Naive thymus-derived CD8-positive, alpha-beta T cell (primary cell): ENCODE data around the gene SERTM2. TPM values are rescaled to one million over a fixed set of nuclear protein-coding genes. Genes with fewer than 3 reads are reported as not detected.

Experiments
- ATAC-seq, 2 donors: fragments of 150-1000 bp; cut with Tn5 transposase in 1 of 2; sonication (Bioruptor Pico), chemical (Tn5 transposase) in 1 of 2; 1 replicate in 1 of 2; 2 replicates in 1 of 2; pipeline ENCODE4 v1.10.0; 2021; ENCODE audit warnings: mild to moderate bottlenecking in 2 of 2, moderate library complexity in 2 of 2
- POLR2A ChIA-PET: fragments of 350-600 bp; sonication (Branson Sonifier 250); formaldehyde crosslinking; loops from one replicate; lab custom pipeline; 2021; ENCODE audit warnings: antibody characterized with exemption; lab: Charles Lee
- DNase-seq, 10 donors: peaks; one replicate each; pipeline versions ENCODE4 v3.0.0 to v3.0.0-alpha.2; 2020 to 2022
- H3K27ac Mint-ChIP-seq, 10 donors: one replicate each; pipeline ENCODE4 v1.8.0; 2020 to 2022; ENCODE audit warnings: mild to moderate bottlenecking in 10 of 10, mixed read lengths in 10 of 10, moderate library complexity in 4 of 10, inconsistent platforms in 1 of 10
- H3K27me3 Mint-ChIP-seq, 5 donors: one replicate each; pipeline ENCODE4 v1.8.0; 2021 to 2022; ENCODE audit warnings: mixed read lengths in 5 of 5
- H3K36me3 Mint-ChIP-seq, 3 donors: one replicate each; pipeline ENCODE4 v1.8.0; 2020 to 2022; ENCODE audit warnings: mixed read lengths in 3 of 3, mild to moderate bottlenecking in 2 of 3, inconsistent platforms in 1 of 3
- H3K4me1 Mint-ChIP-seq, 4 donors: one replicate each; pipeline ENCODE4 v1.8.0; 2021 to 2022; ENCODE audit warnings: mixed read lengths in 4 of 4
- H3K4me3 Mint-ChIP-seq, 10 donors: one replicate each; pipeline ENCODE4 v1.8.0; 2020 to 2022; ENCODE audit warnings: mild to moderate bottlenecking in 10 of 10, mixed read lengths in 10 of 10, moderate library complexity in 6 of 10, inconsistent platforms in 1 of 10
- H3K9me3 Mint-ChIP-seq, 9 donors: one replicate each; pipeline ENCODE4 v1.8.0; 2020 to 2022; ENCODE audit warnings: mixed read lengths in 9 of 9, mild to moderate bottlenecking in 3 of 9, inconsistent platforms in 1 of 9, moderate library complexity in 1 of 9
- polyA plus RNA-seq, 3 donors: library from polyadenylated mRNA; unstranded; fragments of 300-500 nt; fragmentation: Illumina TruSeq; gene quantifications; one replicate each; pipeline ENCODE4 v1.2.3, GENCODE V29; 2021
- total RNA-seq, 8 experiments: library from RNA in 2 of 8; stranded (reverse) in 2 of 8; gene quantifications; one replicate each; pipeline ENCODE4 v1.2.3 and lab custom pipeline; 2021 to 2026

SERTM2 gene
- total RNA-seq = not detected
- not detected for polyA plus RNA-seq
- total RNA-seq (lab: John Stamatoyannopoulos, UW) = 0 to 0.17 (median 0) reads per million in 6 experiments

GRCh38 chrX:111511477-111511876, at the start of gene SERTM2:
Gene SERTM2 (plus strand): TSS chrX:111511645. CDS start chrX:111518858, 7,213 bp downstream.
- no peak within 1 kb of the TSS for H3K27ac Mint-ChIP-seq
- H3K4me1 Mint-ChIP-seq = peaks cover 0 to 4% (median 0%) of the 10 kb centered on the region in 4 donors
- ATAC-seq = no peak
- peak within 1 kb of the TSS in 4 of 10 donors; percentile 14 to 57 (median 35) for H3K4me3 Mint-ChIP-seq
- POLR2A ChIA-PET = no interaction called here
- peaks cover 0 to 8% (median 3%) of the 10 kb centered on the region in 5 donors for H3K27me3 Mint-ChIP-seq
- H3K9me3 Mint-ChIP-seq = no peaks in the 10 kb centered on the region
- no peaks in the 10 kb centered on the region for H3K36me3 Mint-ChIP-seq
- no peak for DNase-seq

DNA sequence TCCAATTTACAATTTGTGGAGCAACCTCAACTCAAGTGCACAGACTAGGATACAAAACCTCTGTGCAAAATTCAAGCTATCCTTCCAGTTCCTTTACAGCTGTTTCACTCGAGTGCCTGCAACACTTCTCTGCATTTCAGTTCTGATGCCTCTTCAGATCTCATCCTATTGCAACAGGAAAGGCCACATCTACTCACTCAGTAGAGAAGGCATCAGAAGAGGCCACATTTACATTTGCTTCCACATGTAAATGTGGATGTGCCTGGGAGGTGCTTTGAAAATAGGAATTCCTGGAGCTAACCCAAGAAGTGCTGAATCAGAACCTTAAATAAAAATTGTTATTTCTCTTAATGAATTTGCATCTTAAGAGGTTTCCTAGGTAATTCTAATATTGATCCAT, 45.8 kb upstream of the SERTM2 start:
- ATAC-seq (no peak), DNase-seq (no peak)
- Mint-ChIP-seq H3K36me3 (peaks cover 0 to 6% (median 1%) of the 10 kb centered on the region in 3 donors), H3K4me3 (no peak overlapping the region), H3K27me3 (peaks cover 0 to 3% (median 2%) of the 10 kb centered on the region in 5 donors), H3K4me1 (no peaks in the 10 kb centered on the region), H3K9me3 (peaks cover 0 to 12% (median 2%) of the 10 kb centered on the region in 9 donors), H3K27ac (no peak overlapping the region)
- POLR2A ChIA-PET = no interaction called here

DNA sequence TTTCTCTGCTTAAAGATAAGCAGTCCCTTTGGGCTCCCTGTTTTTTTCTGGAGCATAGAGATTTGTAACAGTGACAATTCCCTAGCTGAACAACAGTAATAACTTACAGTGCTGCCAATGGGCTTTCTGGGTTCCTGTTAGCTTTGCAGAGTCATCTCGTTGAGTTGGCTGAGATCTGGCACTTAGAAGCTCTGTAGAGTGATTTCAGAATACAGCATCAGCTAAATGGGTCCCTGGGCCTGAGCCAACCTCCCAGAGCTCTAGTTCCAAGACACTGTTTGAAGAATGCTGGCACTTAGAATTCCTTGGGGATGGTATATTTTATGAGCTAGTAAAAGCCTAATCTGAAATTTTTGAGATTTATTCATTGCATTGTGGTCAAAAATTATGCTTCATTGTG, 43.5 kb upstream of the SERTM2 start:
- ATAC-seq (no peak), DNase-seq (no peak)
- peaks cover 0 to 17% (median 2%) of the 10 kb centered on the region in 3 donors for H3K36me3 Mint-ChIP-seq
- H3K4me3 Mint-ChIP-seq = no peak overlapping the region
- H3K4me1 Mint-ChIP-seq = no peaks in the 10 kb centered on the region
- peaks cover 0 to 7% (median 0%) of the 10 kb centered on the region in 5 donors for H3K27me3 Mint-ChIP-seq
- peaks cover 3 to 17% (median 7%) of the 10 kb centered on the region in 9 donors for H3K9me3 Mint-ChIP-seq
- POLR2A ChIA-PET = no interaction called here
- H3K27ac Mint-ChIP-seq = no peak overlapping the region

DNA sequence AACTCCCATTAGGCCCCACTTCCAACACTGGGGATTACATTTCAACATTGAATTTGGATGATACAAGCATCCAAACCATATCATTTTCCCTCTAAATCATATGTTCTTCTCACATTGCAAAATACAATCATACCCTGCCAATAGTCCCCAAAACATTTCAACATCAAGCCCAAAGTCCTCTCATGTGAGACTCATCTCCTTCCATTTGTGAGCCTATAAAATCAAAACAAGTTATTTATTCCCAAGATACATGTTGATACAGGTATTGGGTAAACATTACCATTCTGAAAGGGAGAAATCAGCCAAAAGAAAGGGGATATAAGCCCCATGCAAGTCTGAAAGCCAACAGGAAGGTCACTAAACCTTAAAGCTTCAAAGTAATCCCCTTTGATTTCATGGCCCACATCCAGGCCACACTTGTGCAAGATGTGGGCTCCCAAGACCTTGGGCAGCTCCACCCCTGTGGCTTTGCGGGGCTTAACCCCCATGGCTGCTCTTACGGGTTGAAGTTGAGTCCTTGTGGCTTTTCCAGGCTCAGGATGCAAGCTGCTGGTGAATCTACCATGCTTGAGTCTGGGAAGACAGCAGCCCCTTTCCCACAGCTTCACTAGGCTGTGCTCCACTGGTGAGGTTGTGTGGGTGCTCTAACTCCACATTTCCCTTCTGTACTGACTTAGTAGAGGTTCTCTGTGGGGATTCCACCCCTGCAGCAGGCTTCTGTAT, 40.6 kb upstream of the SERTM2 start:
- POLR2A ChIA-PET = no interaction called here
- peaks cover 0 to 10% (median 0%) of the 10 kb centered on the region in 5 donors for H3K27me3 Mint-ChIP-seq
- peaks cover 3 to 17% (median 6%) of the 10 kb centered on the region in 9 donors for H3K9me3 Mint-ChIP-seq
- no peak for DNase-seq
- H3K27ac Mint-ChIP-seq = no peak overlapping the region
- H3K4me1 Mint-ChIP-seq = no peaks in the 10 kb centered on the region
- H3K36me3 Mint-ChIP-seq = peaks cover 0 to 17% (median 2%) of the 10 kb centered on the region in 3 donors
- no peak for ATAC-seq
- H3K4me3 Mint-ChIP-seq = no peak overlapping the region

DNA sequence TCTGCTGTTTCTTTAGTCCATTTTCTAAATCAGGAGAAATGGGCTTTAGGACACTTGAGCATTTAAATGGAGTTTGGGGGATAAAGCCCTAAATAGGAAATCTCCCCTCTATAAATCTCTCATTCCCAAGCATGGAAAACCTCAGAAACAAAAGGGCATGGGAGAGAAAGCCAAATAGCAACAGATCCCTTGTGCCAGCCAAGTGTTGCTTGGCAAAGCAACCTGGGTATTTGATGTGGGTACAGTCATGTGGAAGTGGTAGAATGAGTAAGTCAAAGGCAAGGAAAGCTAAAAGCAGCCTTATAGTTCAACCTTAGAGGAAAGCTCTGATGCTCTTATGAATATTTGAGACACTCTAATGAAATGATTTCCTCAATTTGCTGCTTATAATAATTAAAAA, 29.5 kb upstream of the SERTM2 start:
- DNase-seq (no peak), ATAC-seq (no peak)
- H3K4me1 Mint-ChIP-seq = peaks cover 0 to 6% (median 4%) of the 10 kb centered on the region in 4 donors
- H3K27ac Mint-ChIP-seq = no peak overlapping the region
- peaks cover 0 to 6% (median 0%) of the 10 kb centered on the region in 3 donors for H3K36me3 Mint-ChIP-seq
- H3K4me3 Mint-ChIP-seq = no peak overlapping the region
- POLR2A ChIA-PET = no interaction called here
- peaks cover 0 to 7% (median 2%) of the 10 kb centered on the region in 9 donors for H3K9me3 Mint-ChIP-seq
- no peaks in the 10 kb centered on the region for H3K27me3 Mint-ChIP-seq

- DNase-seq (no peak), ATAC-seq (no peak)
- POLR2A ChIA-PET = no interaction called here
- peaks cover 0 to 6% (median 4%) of the 10 kb centered on the region in 4 donors for H3K4me1 Mint-ChIP-seq
- no peak overlapping the region for H3K27ac Mint-ChIP-seq
- H3K27me3 Mint-ChIP-seq = peaks cover 0 to 7% (median 0%) of the 10 kb centered on the region in 5 donors
- peaks cover 0 to 9% (median 0%) of the 10 kb centered on the region in 3 donors for H3K36me3 Mint-ChIP-seq
- peaks cover 0 to 5% (median 1%) of the 10 kb centered on the region in 9 donors for H3K9me3 Mint-ChIP-seq
- no peak overlapping the region for H3K4me3 Mint-ChIP-seq
These were observed 28.3 kb upstream of the SERTM2 start for GRCh38 chrX:111483135-111483534.

- peaks cover 0 to 5% (median 1%) of the 10 kb centered on the region in 9 donors for H3K9me3 Mint-ChIP-seq
- H3K36me3 Mint-ChIP-seq = peaks cover 0 to 9% (median 0%) of the 10 kb centered on the region in 3 donors
- H3K27me3 Mint-ChIP-seq = peaks cover 0 to 9% (median under 1%) of the 10 kb centered on the region in 5 donors
- peaks cover 0 to 6% (median 4%) of the 10 kb centered on the region in 4 donors for H3K4me1 Mint-ChIP-seq
- POLR2A ChIA-PET = no interaction called here
- no peak for DNase-seq
- no peak overlapping the region for H3K4me3 Mint-ChIP-seq
- H3K27ac Mint-ChIP-seq = no peak overlapping the region
- no peak for ATAC-seq
These were observed 27.6 kb upstream of the SERTM2 start for GRCh38 chrX:111483881-111484280.

DNA sequence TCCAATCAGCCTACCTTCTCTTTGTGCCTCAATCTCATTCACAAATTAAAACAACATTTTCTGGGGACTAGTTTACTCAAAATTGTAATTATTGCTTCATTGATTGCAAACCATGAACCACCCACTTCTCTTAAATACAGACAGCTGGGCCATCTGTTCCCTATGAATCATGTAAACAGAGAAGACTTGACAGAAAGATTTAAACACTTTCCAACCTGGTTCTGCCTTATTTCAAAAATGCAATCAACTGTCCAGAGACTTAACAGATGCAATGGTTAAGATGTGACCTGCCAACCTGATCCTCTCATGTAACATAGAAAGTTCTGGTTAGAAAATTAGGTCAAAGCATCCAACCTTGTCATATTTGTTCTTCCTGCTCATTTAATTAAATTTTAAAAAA, 20.8 kb upstream of the SERTM2 start:
- Mint-ChIP-seq H3K27ac (no peak overlapping the region), H3K27me3 (peaks cover 0 to 12% (median 1%) of the 10 kb centered on the region in 5 donors), H3K36me3 (peaks cover 0 to 4% (median 0%) of the 10 kb centered on the region in 3 donors), H3K9me3 (peaks cover 0 to 3% (median 0%) of the 10 kb centered on the region in 9 donors), H3K4me3 (no peak overlapping the region), H3K4me1 (no peaks in the 10 kb centered on the region)
- POLR2A ChIA-PET = no interaction called here
- ATAC-seq = no peak
- DNase-seq = no peak

DNA sequence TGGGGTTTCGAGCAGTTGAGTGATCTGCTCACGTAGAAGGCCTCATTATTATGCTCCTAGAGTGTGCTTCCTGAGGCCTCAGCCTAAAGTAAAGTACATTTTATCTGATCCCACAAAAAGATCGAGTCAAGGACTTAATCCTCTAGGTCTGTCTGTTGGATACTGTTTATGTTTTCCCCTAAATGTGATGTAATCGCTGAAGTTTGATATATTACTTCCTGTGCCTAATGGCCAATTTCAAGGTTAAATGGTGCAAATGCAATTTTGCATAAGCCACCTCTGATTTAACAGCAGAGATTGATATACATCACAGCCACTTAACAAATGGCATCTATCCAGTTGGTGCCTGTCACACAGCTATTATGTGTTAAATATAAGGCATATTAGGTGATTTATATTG, 19.4 kb upstream of the SERTM2 start:
- Mint-ChIP-seq H3K4me3 (no peak overlapping the region), H3K36me3 (peaks cover 0 to 1% (median 0%) of the 10 kb centered on the region in 3 donors), H3K27me3 (peaks cover 0 to 12% (median 1%) of the 10 kb centered on the region in 5 donors), H3K27ac (no peak overlapping the region), H3K4me1 (no peaks in the 10 kb centered on the region), H3K9me3 (no peaks in the 10 kb centered on the region)
- ATAC-seq = no peak
- POLR2A ChIA-PET = no interaction called here
- no peak for DNase-seq

DNA sequence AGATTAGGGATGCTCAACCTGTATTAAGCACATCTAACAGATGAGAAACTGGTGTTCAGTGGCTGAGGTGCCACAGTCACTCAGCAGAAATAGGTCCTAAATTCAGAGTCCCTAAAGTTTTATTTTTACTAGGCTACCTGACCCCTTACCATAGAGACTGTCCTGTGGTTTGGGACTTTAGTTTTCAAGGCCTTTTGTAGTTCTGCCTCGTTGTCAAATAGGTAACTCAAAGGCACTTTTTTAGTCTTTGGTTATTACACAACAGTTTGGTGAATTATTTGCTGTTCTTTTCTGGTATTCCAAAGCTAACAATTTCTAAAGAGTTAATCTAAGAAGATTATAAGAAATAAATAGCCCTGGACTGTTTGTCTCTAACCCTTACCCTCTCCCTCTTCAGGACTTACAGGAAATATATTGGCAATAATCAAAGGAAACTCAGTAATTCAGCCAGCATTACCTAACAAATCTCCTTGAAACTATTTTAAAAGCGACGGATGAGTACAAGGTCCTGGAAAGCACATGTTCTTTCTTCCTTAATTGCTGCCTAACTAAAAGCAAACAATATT, 12.8 kb upstream of the SERTM2 start:
- no peak for DNase-seq
- POLR2A ChIA-PET = no interaction called here
- Mint-ChIP-seq H3K27ac (no peak overlapping the region), H3K27me3 (peaks cover 0 to 1% (median 0%) of the 10 kb centered on the region in 5 donors), H3K4me3 (no peak overlapping the region), H3K36me3 (no peaks in the 10 kb centered on the region), H3K9me3 (no peaks in the 10 kb centered on the region), H3K4me1 (no peaks in the 10 kb centered on the region)
- no peak for ATAC-seq

DNA sequence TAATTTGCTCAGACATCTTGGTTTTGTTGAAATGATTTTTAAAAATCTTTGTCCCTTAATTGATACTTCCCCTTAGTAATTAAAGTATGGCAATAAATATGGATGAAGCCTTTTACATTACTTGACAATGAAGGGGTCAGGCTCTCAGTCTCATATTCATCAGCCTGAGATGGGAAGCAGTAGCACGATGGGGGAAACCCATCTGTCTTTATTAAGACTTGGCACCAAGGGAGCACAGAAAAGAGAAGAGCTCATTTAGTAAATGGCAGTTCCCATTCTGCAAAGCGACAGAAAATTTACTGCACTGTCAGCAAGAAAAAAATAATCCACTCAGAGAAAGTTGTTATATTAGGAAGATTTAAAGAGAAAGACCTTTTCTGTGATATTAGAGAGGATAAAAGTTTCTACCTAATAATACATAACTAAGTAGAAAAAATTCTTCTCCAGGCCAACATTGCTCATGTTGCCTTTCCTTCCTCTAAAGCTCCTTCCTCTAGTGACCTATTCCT, 7.9 kb upstream of the SERTM2 start:
- POLR2A ChIA-PET = no interaction called here
- H3K36me3 Mint-ChIP-seq = no peaks in the 10 kb centered on the region
- H3K9me3 Mint-ChIP-seq = no peaks in the 10 kb centered on the region

DNA sequence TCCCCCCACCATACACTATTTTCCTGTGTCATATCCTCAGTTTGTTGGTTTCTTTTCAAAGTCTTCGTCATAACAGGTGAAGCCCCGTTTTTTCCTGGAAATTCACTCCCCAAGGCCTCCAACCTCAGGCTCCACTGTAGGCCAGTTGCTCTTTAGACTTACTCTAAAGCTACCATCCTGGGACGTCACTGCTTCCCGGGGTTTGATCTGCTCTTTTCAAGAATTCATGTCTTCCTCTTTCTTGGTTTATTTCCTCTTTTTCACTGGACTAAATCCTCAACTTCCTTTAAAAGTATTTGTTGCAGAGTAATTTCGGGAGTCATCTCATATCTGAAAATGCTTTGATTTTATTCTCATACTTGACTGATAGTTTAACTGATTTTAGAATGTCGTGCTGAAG, 6.5 kb upstream of the SERTM2 start:
- Mint-ChIP-seq H3K4me3 (no peak overlapping the region), H3K9me3 (no peaks in the 10 kb centered on the region), H3K36me3 (no peaks in the 10 kb centered on the region), H3K27ac (no peak overlapping the region), H3K27me3 (peaks cover 0 to 7% (median 4%) of the 10 kb centered on the region in 5 donors), H3K4me1 (no peaks in the 10 kb centered on the region)
- POLR2A ChIA-PET = no interaction called here
- ATAC-seq (no peak), DNase-seq (no peak)

More for the DNA sequence above, 7.9 kb upstream of the SERTM2 start:
- Mint-ChIP-seq H3K4me1 (no peaks in the 10 kb centered on the region), H3K27ac (no peak overlapping the region), H3K27me3 (peaks cover 0 to 7% (median 4%) of the 10 kb centered on the region in 5 donors), H3K4me3 (no peak overlapping the region)
- DNase-seq = no peak
- no peak for ATAC-seq

DNA sequence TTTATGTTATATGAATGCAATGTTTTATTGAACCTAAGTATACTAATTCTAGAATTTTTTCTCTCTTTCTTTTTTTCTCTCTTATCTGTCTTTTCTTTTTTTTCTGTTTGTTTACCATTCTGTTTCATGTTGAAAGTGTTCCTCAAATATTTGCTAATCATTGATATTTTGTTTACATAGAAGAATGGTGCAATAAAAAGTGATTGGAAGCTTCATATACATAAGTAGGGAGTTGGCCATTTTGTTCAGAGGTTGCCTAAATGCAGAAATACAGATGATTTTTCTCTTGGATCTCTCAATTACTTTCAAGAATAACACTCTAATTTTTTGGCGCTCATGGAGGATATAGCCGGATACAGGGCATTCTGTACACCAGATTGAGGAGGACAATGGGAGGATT, 5.7 kb upstream of the SERTM2 start:
- Mint-ChIP-seq H3K27me3 (peaks cover 0 to 7% (median 4%) of the 10 kb centered on the region in 5 donors), H3K4me3 (no peak overlapping the region), H3K9me3 (no peaks in the 10 kb centered on the region), H3K36me3 (no peaks in the 10 kb centered on the region), H3K27ac (no peak overlapping the region), H3K4me1 (no peaks in the 10 kb centered on the region)
- DNase-seq = no peak
- no peak for ATAC-seq
- POLR2A ChIA-PET = no interaction called here
